Inflammatory macrophage (primary cell): ENCODE results near the gene WWTR1.
A peak's percentile ranks its signal among the peaks of the same experiment; 100 is the strongest.

Experiments
- DNase-seq, 2 donors: peaks; one replicate each; pipeline ENCODE4 v3.0.0-alpha.2; 2020 to 2022

Gene WWTR1

DNA sequence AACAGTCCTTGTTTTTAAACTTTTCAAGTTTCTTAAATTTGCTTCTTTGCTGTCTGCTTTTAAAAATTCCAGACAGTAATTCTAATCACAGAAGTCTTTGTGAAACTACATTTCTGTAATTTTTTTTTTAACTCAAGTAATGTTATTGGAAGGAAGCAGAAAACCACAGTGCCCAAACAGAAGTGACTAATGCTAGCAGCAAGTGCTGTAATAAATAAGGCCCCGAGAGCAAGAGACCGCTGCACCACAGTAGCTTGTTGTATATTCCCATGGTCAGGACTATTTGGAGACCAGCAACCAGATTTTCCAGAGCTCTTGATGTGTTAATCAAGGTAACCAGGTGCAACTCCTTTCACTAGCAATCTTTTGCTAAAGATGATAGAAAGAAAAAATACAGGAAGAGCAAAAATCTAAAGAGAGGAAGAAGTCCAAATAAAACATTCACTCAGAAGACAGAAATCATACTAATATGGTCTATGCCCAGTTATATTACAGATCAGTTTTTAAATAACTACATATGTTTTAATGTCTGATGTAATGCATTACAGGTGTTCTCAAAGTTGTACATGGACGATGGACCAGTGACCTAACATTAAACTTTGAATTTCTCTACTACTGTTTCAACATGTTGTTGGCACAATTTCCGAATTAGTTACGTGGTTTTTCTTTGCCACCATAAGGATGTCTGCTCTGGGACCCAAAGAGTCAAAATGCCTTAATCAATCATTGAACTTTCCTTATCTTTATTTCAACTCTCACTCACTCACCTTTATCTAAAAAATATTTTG lies 36.4 kb downstream of the WWTR1 start:
- DNase-seq, result peak; percentile 59 to 63

GRCh38 chr3:149620291-149621020 lies 37.4 kb downstream of the WWTR1 start:
- DNase-seq, result no peak

GRCh38 chr3:149619136-149619535 lies 38.7 kb downstream of the WWTR1 start:
- no peak for DNase-seq

DNA sequence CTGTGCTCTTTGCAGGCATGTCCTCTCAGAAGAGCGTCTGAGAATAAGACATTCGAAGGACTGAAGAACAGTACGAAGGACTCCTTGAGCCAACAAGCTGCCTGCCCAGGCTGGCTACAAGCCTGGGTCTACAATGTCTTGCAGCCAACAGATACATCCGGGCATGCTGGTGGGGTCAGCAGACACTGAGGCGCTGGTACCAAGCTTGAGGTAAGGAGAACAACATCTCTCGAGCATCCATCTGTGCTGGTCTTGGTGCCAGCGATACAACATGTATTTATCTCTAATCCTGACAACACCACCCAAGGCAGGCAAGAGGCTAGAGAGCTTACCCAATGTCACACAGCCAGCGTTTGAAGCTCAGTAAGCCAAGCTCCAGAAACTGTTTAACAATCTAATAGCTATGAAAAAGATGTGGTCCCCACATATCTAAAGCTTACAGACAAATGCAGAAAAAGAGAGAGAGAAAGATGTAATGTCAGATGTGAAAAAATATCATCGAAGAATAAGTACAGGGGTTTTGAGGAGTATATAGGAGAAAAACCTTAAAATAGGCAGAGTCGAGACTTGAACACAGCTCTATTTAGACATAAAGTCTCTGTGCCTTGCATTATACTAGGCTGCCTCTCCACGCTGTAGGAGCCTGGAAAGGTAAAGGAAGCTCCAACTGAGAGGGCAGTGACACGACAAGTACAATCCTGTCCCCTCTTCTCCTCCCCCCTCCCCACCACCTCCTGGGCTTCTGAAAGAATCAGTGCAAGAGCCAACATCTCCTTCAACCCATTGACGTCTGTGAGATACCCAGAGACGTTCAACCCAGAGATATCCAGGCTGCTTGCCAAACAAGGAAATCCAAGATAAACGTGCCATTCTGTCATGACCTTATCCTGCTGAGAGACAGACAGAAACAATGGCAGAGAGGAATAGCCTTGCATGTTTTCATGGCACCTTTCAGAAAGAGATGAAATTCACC lies 39.4 kb downstream of the WWTR1 start:
- DNase-seq, result no peak

GRCh38 chr3:149615731-149616221 lies 42.0 kb downstream of the WWTR1 start:
- no peak for DNase-seq

DNA sequence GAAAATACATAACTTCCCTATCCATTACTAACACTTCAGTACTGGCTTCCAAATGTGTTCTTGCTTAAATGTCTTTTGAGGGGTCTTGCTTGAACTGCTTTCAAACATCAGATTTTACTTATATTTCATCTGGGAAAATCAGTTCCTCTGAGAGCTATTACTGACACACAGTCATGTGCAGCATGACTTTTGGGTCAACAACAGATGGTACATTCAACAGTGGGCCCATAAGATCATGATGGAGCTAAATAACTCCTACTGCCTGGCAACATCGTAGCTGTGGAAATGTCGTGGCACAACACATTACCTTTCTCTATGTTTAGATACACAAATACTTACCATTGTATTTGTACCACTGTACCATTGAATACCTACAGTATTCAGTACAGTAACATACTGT lies 43.8 kb downstream of the WWTR1 start:
- DNase-seq, result no peak

- DNase-seq, result no peak
Observed at GRCh38 chr3:149612456-149612855, 45.4 kb downstream of the WWTR1 start.

DNA sequence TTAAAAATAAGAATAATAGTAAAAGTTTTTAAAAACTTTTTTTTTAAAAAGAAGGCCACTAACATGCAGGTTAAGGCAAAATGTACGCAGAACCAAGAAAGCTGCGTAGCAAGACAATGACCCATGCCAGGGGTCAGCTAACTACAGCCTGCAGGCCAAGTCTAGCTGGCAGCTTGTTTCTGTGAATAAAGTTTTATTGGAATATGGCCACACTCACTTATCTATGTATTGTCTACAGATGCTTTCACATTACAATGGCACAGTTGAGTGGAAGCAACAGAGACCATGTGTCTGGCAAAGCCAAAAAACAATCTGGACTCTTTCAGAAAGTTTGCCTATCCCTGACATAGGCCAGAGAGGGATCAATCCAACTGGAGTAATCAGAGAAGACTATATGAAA lies 46.7 kb downstream of the WWTR1 start:
- DNase-seq, result no peak

DNA sequence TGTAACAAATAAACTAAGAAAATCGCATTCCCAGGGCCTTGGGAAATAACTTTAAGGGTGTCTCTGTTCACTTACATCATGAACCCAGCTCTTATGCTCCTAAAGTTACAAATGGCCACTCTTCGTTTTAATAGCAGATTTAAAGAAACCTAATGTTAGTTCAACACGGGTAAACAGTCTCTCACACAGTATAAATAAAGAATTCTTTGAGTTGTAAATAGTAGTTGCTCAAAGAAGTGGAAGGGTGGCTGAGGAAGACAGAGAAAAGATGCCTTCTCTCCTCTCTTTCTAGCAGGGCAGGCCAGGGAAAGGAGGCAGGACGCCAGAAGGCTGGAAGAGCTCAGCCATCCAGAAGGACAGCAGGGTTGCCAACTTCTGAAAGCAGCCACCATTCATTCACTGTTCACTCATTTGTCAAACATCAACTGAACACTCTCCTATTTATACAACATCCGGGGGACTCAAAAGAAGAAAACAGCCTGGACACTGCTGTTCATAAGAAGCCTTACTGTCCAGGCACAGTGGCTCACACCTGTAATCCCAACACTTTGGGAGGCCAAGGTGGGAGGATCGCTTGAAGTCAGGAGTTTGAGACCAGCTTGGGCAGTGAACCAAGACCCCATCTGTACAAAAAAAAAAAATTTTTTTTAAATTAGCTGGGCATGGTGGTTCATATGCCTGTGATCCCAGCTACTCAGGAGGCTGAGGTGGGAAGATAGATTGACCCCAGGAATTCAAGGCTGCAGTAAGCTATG lies 47.3 kb downstream of the WWTR1 start:
- DNase-seq, result no peak

DNA sequence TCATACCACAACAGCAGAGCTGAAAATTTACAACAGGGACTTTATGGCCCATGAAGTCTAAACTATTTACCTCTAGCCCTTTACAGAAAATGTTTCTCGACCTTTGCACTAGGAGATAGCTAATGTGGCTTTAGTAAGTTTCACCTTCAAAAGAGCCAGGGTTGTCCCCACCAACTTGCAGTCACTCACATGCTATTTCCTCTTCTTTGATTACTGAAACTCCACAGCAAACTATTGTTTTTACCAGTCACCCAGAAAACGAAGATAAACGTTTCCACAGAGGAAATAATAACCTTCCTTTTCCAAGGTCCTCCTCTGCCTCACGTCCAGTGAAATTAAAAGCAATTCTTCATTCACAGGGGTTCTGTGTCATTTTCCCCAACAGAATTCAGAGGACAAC lies 48.2 kb downstream of the WWTR1 start:
- DNase-seq, result no peak

DNA sequence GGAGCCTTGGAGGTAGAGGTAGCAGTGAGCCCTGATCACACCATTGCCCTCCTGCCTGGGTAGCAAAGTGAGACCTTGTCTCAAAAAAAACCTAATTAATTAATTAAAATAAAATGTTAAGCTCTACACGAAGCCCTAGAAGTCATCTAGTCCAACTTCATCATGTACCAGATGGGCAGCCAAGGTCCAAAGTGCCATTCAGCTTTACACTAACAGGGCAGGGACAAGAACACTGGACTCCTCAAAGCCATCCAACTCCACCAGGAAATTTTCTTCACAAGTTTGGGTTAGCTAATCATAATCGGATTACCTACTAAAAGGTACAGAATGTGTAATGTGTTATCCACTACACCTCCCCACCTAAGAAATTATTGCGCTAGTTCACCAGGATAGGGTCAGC lies 48.8 kb downstream of the WWTR1 start:
- no peak for DNase-seq

GRCh38 chr3:149605902-149606301 lies 51.9 kb downstream of the WWTR1 start:
- no peak for DNase-seq

GRCh38 chr3:149604125-149604875 lies 53.5 kb downstream of the WWTR1 start:
- no peak for DNase-seq

DNA sequence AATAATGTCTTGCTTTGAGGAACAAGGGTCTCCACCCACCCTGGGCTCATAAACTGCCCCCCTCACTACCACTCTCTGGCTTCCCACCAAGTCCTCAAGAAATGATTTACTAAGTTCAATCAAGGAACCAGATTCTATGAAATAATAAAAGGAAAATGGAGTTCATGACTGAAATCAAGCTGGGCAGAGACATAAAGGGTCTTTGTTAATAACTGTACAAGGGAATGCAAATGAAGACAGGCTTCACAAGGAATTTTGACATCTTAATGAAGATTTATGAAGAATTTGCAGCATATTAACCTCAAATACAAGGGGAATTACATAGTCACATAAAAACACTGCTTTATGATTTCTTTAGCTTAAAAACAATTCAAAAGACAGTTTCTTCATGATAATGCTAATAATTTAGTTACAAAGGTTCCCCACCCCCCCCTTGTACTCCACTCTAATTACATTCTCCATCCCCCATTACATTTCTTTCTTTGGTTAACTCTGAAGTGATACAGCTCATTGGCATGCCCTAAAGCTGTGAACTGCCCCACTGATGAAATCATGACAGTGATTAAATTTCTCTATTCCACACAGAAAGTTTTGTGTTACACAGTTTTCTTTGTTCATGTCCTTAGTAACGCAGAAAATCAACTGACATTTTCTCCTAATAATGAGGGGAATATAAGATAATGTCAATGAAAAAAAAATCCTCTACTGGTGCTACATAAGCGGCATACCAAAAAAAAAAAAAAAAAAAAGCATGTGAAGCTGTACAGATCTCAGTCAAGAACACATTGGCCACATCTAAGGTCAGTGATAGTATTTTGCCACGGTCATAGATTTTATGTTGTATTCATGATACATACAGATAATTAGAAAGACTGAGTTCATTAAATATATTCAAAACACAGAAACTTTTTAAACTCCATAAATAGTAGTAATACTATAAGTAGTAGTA lies 54.4 kb downstream of the WWTR1 start:
- no peak for DNase-seq

- DNase-seq, result no peak
Observed at GRCh38 chr3:149600634-149601033, 57.2 kb downstream of the WWTR1 start.

DNA sequence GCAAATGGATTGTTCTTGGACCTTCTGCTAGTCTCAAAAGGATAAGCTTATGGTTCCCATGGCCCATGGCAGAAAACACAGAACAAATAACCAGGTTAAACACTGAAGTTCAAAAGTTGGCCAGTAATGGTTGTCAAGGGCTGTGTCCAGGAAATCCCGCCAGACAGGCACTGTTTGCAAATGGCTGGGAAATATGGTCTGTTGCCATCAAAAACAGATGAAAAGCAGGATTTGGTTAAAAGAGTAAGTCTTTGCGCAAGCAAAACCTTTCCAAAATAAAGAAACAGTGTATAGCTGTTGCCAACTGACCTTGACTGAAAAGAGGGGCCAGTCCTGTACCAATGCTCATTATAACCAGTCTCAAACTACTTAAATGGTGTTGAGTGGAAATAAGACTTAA lies 58.6 kb downstream of the WWTR1 start:
- DNase-seq, result no peak

GRCh38 chr3:149596134-149596770 lies 61.6 kb downstream of the WWTR1 start:
- no peak for DNase-seq

GRCh38 chr3:149593418-149594160 lies 64.2 kb downstream of the WWTR1 start:
- no peak for DNase-seq

GRCh38 chr3:149592758-149593240 lies 65.0 kb downstream of the WWTR1 start:
- DNase-seq, result no peak
